ENCODE measurements around the gene HAND1.

The HAND1 gene

DNA sequence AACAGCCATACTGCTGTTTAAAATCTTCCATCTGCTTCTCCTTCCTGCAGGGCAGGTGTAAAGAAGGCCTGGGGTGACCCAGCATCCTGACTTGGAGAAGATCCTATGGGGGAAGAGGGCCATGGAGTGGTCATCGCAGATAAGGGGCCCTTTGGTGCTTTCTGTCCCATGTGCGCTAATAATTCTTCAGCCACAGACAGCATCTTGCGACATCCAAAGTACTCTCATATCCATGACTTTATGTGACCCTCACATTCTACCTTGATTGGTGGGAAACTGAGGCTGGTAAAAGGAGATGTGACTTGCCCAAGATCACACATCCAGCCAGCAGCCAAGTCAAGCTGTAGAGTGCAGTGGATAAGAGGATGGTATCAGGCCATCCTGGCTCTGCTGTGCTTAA is 44.3 kb upstream of the HAND1 start:
- TF ChIP-seq, protein P1, sequence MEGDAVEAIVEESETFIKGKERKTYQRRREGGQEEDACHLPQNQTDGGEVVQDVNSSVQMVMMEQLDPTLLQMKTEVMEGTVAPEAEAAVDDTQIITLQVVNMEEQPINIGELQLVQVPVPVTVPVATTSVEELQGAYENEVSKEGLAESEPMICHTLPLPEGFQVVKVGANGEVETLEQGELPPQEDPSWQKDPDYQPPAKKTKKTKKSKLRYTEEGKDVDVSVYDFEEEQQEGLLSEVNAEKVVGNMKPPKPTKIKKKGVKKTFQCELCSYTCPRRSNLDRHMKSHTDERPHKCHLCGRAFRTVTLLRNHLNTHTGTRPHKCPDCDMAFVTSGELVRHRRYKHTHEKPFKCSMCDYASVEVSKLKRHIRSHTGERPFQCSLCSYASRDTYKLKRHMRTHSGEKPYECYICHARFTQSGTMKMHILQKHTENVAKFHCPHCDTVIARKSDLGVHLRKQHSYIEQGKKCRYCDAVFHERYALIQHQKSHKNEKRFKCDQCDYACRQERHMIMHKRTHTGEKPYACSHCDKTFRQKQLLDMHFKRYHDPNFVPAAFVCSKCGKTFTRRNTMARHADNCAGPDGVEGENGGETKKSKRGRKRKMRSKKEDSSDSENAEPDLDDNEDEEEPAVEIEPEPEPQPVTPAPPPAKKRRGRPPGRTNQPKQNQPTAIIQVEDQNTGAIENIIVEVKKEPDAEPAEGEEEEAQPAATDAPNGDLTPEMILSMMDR (conservative IDR thresholded peaks at IDR 0.05; ENCODE audit: low read depth) = no peak
- H3K27ac ChIP-seq = no peak overlapping the region
- no peak for DNase-seq (ENCODE audit: low spot score)
- ChIA-PET CTCF (interaction anchor here (3.1 kb wide), 1 partner anchor 87 kb away, joined by 40 read pairs; no protein-coding TSS in a partner anchor), POLR2A (ENCODE audit: low non-redundant PET) (no interaction called here)

DNA sequence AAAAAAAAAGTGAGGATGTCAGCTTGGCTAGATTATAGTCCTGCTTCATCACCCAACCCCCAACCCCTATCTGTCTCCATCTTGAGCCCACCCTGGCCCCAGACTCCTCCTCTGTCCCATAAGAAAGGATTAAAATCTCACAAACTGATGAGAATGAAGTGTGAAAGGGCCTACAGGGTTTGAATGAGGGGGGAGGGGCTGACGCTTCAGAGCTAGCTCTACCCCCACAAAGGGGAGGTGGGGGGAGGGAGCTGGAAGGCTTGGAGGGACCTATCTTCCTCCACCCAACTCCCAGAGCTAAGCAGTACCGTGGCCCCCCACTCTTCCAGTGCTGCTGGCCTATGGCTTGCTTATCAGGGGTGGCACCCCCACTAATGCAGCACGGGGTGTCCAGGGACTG is 43.7 kb upstream of the HAND1 start:
- ChIA-PET POLR2A (ENCODE audit: low non-redundant PET) (no interaction called here), CTCF (interaction anchor here (0.6 to 3.1 kb wide), 17 partner anchors 9 to 130 kb away, joined by 3 to 40 read pairs (median 5); partner anchors contain the start of gene HAND1)
- no peak overlapping the region for H3K27ac ChIP-seq
- TF ChIP-seq, protein P1 (conservative IDR thresholded peaks at IDR 0.05; ENCODE audit: low read depth) = no peak
- no peak for DNase-seq (ENCODE audit: low spot score)

- POLR2A ChIA-PET (ENCODE audit: low non-redundant PET) = interaction anchor here (0.6 kb wide), 1 partner anchor 22 kb away, joined by 3 read pairs; no protein-coding TSS in a partner anchor
- H3K27ac ChIP-seq = no peak overlapping the region
- TF ChIP-seq, protein P1 (conservative IDR thresholded peaks at IDR 0.05; ENCODE audit: low read depth) = peak; percentile 94
- CTCF ChIA-PET = interaction anchor here (0.5 to 3.1 kb wide), 41 partner anchors 8 to 381 kb away, joined by 3 to 40 read pairs (median 5); partner anchors contain the start of gene HAND1
- DNase-seq (ENCODE audit: low spot score) = peak; percentile 84
Observed at GRCh38 chr5:154520861-154521453, 42.9 kb upstream of the HAND1 start.

GRCh38 chr5:154519359-154519758 is 41.3 kb upstream of the HAND1 start:
- ChIA-PET CTCF (interaction anchor here (1.2 to 3.1 kb wide), 4 partner anchors 9 to 90 kb away, joined by 4 to 40 read pairs (median 11); partner anchors contain the start of gene HAND1), POLR2A (ENCODE audit: low non-redundant PET) (no interaction called here)
- no peak overlapping the region for H3K27ac ChIP-seq
- DNase-seq (ENCODE audit: low spot score) = no peak
- TF ChIP-seq, protein P1 (conservative IDR thresholded peaks at IDR 0.05; ENCODE audit: low read depth) = no peak

- ChIA-PET POLR2A (ENCODE audit: low non-redundant PET) (no interaction called here), CTCF (interaction anchor here (0.5 to 0.6 kb wide), 2 partner anchors 13 to 538 kb away, joined by 3 to 9 read pairs; no protein-coding TSS in a partner anchor)
- TF ChIP-seq, protein P1 (conservative IDR thresholded peaks at IDR 0.05; ENCODE audit: low read depth) = no peak
- no peak overlapping the region for H3K27ac ChIP-seq
- no peak for DNase-seq (ENCODE audit: low spot score)
Observed at GRCh38 chr5:154518438-154518867, 40.4 kb upstream of the HAND1 start.

- TF ChIP-seq, protein P1 (conservative IDR thresholded peaks at IDR 0.05; ENCODE audit: low read depth) = no peak
- CTCF ChIA-PET = interaction anchor here (0.6 kb wide), 1 partner anchor 113 kb away, joined by 3 read pairs; no protein-coding TSS in a partner anchor
- DNase-seq (ENCODE audit: low spot score) = no peak
Observed at GRCh38 chr5:154517810-154518437, 39.9 kb upstream of the HAND1 start.

More at GRCh38 chr5:154517810-154518437, 39.9 kb upstream of the HAND1 start:
- no peak overlapping the region for H3K27ac ChIP-seq
- POLR2A ChIA-PET (ENCODE audit: low non-redundant PET) = no interaction called here

Data from RWPE1 (cell line).